Chondrocyte (in vitro differentiated cells): ENCODE measurements around the gene PWWP2B. TPM values are rescaled to one million over a fixed set of nuclear protein-coding genes. Genes with fewer than 3 reads are reported as not detected.
A peak's percentile ranks its signal among the peaks of the same experiment; 100 is the strongest.

Source experiments
- DNase-seq: peaks from one replicate; pipeline ENCODE4 v3.0.0; 2021; ENCODE audit warnings: mixed read lengths, low spot score
- H3K27ac Mint-ChIP-seq: one replicate; pipeline ENCODE4 v1.8.0; 2021; ENCODE audit warnings: mild to moderate bottlenecking, moderate library complexity, mixed read lengths; ENCODE audit not compliant: unreplicated experiment
- H3K27me3 Mint-ChIP-seq: 2 replicates; pipeline ENCODE4 v1.8.0; 2021; ENCODE audit warnings: low read depth, mixed read lengths
- H3K36me3 Mint-ChIP-seq: 2 replicates; pipeline ENCODE4 v1.8.0; 2021; ENCODE audit warnings: low read depth, mixed read lengths
- H3K4me1 Mint-ChIP-seq: 2 replicates; pipeline ENCODE4 v1.8.0; 2021; ENCODE audit warnings: low read depth, mild to moderate bottlenecking, mixed read lengths
- H3K4me3 Mint-ChIP-seq: one replicate; pipeline ENCODE4 v1.8.0; 2021; ENCODE audit warnings: mild to moderate bottlenecking, moderate library complexity, mixed read lengths; ENCODE audit not compliant: unreplicated experiment
- H3K9me3 Mint-ChIP-seq: 2 replicates; pipeline ENCODE4 v1.8.0; 2021; ENCODE audit warnings: low read depth, mixed read lengths
- total RNA-seq: library from RNA; stranded (reverse); gene quantifications from 3 replicates; pipeline ENCODE4 v1.2.1, GENCODE V29; 2021
- TF ChIP-seq, protein P1 (sequence below): fragments of 200-600 bp; sonication (generic); IDR thresholded peaks from 2 replicates; pipeline ENCODE4 v1.5.0; 2021; ENCODE audit warnings: antibody characterized with exemption, mild to moderate bottlenecking, moderate library complexity

Gene PWWP2B
- total RNA-seq, 1 donor from 2014 or later: 13.2 TPM

DNA sequence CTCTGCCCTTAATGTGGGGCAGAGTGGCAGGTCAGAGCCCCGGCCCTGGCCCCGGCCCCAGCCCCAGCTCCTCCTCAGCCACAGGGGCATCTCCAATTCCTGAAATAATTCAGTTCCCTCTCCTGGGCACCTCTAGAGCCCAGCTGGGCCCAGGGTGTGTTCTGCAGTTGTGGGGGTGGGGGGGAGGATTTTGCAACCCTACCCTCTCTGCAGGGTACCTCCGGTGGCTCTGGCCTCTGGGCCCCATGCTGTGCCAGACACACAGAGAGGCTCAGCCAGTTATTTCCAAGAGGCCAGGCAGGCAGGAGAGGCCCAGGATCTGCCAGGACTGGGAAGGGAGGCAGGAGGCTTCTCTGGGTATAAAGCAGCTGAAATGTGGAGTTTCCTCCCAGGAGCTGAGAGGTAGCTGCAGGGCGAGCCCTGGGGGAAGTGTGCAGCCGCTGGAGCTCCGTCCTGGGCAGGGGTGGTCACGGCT, 47.9 kb downstream of the PWWP2B start:
- H3K27me3 Mint-ChIP-seq: no peaks in the 10 kb centered on the region
- H3K9me3 Mint-ChIP-seq: no peaks in the 10 kb centered on the region
- no peak overlapping the region for H3K4me3 Mint-ChIP-seq
- no peaks in the 10 kb centered on the region for H3K36me3 Mint-ChIP-seq
- H3K4me1 Mint-ChIP-seq: peaks cover 36% of the 10 kb centered on the region
- DNase-seq: no peak
- peak overlapping the region; percentile 59 for H3K27ac Mint-ChIP-seq
- TF ChIP-seq, protein P1, sequence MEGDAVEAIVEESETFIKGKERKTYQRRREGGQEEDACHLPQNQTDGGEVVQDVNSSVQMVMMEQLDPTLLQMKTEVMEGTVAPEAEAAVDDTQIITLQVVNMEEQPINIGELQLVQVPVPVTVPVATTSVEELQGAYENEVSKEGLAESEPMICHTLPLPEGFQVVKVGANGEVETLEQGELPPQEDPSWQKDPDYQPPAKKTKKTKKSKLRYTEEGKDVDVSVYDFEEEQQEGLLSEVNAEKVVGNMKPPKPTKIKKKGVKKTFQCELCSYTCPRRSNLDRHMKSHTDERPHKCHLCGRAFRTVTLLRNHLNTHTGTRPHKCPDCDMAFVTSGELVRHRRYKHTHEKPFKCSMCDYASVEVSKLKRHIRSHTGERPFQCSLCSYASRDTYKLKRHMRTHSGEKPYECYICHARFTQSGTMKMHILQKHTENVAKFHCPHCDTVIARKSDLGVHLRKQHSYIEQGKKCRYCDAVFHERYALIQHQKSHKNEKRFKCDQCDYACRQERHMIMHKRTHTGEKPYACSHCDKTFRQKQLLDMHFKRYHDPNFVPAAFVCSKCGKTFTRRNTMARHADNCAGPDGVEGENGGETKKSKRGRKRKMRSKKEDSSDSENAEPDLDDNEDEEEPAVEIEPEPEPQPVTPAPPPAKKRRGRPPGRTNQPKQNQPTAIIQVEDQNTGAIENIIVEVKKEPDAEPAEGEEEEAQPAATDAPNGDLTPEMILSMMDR: no peak

DNA sequence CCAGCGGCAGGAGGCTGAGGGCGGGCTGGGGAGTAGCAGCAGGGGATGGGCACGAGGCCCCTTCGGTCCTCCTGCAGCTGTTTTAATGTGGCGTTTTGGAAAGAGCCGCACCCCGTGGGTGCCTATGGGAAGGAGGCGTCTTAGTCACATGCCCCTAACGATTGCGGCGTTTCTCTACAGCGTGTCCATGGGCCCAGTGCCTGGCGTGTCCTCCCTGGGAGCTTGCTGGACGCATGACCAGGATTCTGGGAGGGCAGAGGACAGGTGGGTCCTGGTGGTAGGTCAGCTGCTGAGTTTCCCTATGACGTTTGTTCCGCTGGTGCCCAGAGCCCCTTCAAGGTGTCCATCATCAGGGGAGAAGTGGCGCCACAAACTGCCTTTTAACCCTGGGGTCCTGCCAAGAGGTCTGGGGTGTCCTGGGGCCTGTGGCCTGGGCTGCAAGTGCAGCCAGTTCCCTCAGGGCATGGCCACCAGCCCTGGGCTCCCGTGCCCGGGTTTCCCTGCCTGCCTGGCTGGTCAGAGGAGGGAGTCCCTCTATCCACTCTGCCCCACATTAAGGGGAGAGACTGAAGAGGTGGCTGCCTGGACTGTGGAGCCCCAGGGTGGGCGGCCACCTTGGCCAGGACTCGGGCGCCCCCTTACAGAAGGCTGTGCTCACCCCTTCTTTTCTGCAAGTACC, 48.7 kb downstream of the PWWP2B start:
- Mint-ChIP-seq H3K4me3 (no peak overlapping the region), H3K4me1 (peaks cover 36% of the 10 kb centered on the region), H3K27ac (peak overlapping the region; percentile 51), H3K9me3 (no peaks in the 10 kb centered on the region), H3K27me3 (no peaks in the 10 kb centered on the region), H3K36me3 (no peaks in the 10 kb centered on the region)
- TF ChIP-seq, protein P1: no peak
- no peak for DNase-seq

DNA sequence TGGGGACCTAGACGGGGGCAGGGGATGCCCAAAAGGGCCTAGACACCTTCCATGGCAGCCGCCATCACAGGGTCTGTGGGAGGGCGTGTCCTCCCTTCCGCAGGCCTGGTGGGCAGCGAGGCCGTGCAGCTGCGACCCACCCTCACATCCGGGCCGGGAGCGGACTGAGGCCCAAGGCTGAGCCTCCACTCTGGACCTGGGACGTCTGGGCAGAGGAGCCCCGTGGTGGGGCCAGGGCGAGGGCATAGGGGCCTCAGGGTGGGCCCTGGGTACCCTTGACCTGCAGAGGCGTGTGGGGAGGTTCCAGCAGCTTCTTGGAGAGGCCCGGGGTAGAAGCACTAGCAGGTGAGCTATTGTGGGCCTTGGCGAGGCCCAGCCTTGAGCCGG, 49.2 kb downstream of the PWWP2B start:
- TF ChIP-seq, protein P1: no peak
- no peaks in the 10 kb centered on the region for H3K9me3 Mint-ChIP-seq
- no peaks in the 10 kb centered on the region for H3K36me3 Mint-ChIP-seq
- DNase-seq: no peak
- peak overlapping the region; percentile 51 for H3K27ac Mint-ChIP-seq
- peaks cover 36% of the 10 kb centered on the region for H3K4me1 Mint-ChIP-seq
- H3K4me3 Mint-ChIP-seq: no peak overlapping the region
- H3K27me3 Mint-ChIP-seq: no peaks in the 10 kb centered on the region

DNA sequence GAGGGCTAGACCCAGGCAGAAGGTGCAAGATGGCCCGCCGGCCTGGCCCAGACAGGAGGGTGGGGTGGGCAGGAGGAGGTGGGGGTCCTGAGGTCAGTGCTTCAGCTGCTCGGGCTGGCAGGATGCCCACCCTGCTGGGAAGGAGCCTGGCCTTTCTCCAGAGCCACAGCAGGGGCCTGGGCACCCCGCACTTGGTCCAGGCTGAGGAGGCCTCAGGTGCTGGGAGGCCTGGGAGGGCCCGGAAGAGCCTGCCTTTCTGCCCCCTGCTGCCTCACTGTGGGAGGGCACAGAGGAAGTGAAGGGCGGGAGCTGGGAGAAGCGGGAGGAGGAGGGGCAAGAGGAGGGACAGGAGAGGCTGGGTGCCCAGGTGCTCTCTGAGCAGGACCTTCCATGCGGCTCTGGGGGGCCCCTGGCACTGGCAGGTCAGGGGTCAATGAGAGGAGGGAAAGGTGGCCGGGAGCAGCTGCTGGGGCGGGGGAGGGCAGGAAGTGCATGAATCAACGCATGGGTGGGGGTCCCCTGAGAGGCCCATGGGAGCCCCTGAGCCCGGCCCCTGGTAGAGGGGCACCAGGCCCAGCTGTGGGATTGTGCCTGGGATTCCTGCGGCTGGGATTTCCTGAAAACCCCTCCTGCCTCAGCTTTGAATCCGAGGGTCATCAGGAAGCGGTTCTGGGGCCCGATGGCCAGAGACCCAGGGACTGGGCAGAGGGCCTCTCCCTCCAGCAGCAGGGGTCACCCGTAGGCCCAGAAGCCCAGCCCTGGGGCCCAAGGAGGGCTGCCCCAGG, 49.9 kb downstream of the PWWP2B start:
- no peak overlapping the region for H3K4me3 Mint-ChIP-seq
- no peaks in the 10 kb centered on the region for H3K36me3 Mint-ChIP-seq
- DNase-seq: no peak
- H3K4me1 Mint-ChIP-seq: peaks cover 36% of the 10 kb centered on the region
- no peaks in the 10 kb centered on the region for H3K27me3 Mint-ChIP-seq
- no peaks in the 10 kb centered on the region for H3K9me3 Mint-ChIP-seq
- TF ChIP-seq, protein P1: peak; percentile 76
- H3K27ac Mint-ChIP-seq: peak overlapping the region; percentile 92

DNA sequence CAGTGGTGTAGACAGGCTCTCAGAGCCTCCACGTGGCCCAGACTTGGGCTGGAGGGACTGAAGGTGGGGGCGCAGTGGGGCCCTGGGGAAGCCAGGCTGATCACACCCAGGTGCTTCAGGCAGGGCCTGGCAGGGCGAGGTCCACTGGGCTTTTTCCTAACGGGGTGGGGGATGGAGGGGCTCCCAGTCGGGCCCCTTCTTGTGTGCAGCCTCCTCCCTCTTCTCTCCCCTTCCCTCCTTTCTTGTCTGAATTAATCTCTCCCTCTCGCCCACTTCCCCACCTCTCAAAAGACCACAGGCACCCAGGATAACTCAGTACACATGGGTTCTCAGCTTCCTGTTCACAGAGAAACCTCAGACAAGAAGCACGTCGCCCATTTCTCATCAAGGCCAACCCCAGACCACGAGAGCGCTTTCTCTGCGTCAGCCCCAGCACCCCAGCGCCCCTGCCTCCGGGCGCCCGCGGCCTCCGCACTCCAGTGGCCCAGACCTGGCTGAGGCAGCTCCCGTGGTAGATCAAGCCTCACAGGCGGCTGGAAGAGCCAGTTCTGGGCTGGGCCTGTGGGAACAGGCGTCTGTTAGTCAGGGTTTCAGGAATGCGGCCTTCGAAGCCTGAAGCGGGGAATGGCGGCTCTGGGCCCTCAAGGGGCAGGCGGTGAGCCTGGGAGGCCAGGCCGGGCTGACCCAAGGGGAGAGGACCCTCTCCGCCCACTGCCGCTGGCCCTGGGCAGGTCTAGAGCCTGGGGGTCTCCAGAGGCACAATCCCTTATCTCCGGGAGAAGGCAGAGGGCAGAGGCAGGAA, 50.6 kb downstream of the PWWP2B start:
- peak overlapping the region; percentile 92 for H3K27ac Mint-ChIP-seq

More for the DNA sequence above, 50.6 kb downstream of the PWWP2B start:
- no peak for DNase-seq
- Mint-ChIP-seq H3K9me3 (no peaks in the 10 kb centered on the region), H3K4me1 (peaks cover 36% of the 10 kb centered on the region), H3K36me3 (no peaks in the 10 kb centered on the region), H3K27me3 (no peaks in the 10 kb centered on the region), H3K4me3 (peak overlapping the region; percentile 38)
- TF ChIP-seq, protein P1: no peak
